ENCODE results near the gene C3orf85.

C3orf85 gene

DNA sequence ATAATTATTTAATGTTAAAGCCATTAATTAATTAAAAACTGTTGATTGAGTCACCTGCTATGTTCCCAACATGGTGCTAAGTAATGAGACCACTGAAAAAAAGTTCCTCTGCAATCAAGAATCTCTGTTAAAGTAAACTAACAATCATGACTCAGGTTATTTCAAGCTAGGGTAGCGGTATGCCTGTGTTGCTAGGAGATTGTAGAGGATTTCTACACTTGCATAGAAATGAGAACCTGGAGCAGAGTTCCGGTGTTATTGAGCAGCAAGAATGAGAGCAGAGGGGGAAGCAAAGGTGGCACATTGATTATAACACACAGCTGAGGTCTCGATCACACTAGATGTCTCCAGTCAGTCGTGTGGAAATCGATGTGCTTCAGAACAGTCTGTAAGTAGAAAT, 41.4 kb downstream of the C3orf85 start:
- Histone ChIP-seq H3K79me2 (ENCODE audit: insufficient read depth, low read length) (no peaks in the 10 kb centered on the region), H3K9ac (ENCODE audit: low read length) (no peak overlapping the region), H3F3A (ENCODE audit: insufficient read depth, low read length) (no peaks in the 10 kb centered on the region), H3K36me3 (ENCODE audit: insufficient read depth, low read length) (no peaks in the 10 kb centered on the region), H3K4me3 (ENCODE audit: low read depth, low read length, poor library complexity, severe bottlenecking) (no peak overlapping the region), H2AFZ (ENCODE audit: low read length) (no peak overlapping the region), H3K4me1 (ENCODE audit: insufficient read depth, low read length, severe bottlenecking) (no peaks in the 10 kb centered on the region), H3K4me2 (ENCODE audit: low read length) (no peak overlapping the region), H3K27me3 (ENCODE audit: insufficient read depth, low read length) (no peaks in the 10 kb centered on the region), H4K20me1 (ENCODE audit: insufficient read depth, low read length) (no peaks in the 10 kb centered on the region), H3K27ac (ENCODE audit: low read depth, low read length, poor library complexity, severe bottlenecking) (no peak overlapping the region), H3K9me2 (ENCODE audit: low read depth, low read length) (no peaks in the 10 kb centered on the region), H3K9me3 (ENCODE audit: low read length) (no peaks in the 10 kb centered on the region)
- TF ChIP-seq, protein P1, sequence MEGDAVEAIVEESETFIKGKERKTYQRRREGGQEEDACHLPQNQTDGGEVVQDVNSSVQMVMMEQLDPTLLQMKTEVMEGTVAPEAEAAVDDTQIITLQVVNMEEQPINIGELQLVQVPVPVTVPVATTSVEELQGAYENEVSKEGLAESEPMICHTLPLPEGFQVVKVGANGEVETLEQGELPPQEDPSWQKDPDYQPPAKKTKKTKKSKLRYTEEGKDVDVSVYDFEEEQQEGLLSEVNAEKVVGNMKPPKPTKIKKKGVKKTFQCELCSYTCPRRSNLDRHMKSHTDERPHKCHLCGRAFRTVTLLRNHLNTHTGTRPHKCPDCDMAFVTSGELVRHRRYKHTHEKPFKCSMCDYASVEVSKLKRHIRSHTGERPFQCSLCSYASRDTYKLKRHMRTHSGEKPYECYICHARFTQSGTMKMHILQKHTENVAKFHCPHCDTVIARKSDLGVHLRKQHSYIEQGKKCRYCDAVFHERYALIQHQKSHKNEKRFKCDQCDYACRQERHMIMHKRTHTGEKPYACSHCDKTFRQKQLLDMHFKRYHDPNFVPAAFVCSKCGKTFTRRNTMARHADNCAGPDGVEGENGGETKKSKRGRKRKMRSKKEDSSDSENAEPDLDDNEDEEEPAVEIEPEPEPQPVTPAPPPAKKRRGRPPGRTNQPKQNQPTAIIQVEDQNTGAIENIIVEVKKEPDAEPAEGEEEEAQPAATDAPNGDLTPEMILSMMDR (IDR thresholded peaks at IDR 0.05; ENCODE audit: low read length): no peak
- TF ChIP-seq EZH2 (IDR thresholded peaks at IDR 0.05; ENCODE audit: borderline replicate concordance, low read length): no peak

DNA sequence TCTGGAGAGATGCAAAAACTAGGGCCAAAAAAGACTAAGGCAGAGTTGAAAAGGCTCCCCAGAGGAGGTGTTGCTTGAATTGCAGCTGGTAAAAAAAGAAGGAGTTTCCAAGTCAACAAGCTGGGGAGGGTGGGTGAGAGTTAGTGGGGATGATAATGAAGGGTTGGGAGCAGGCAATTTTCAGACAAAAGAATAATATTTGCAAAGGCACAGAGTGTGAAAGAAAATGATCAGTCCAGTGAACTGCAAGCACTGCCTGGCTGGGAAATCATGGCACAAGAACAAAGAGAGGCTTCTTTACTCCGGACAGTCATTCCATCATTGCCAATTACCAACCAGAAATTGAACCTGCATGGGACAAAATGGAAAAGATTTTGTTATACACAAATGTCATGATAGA, 42.2 kb downstream of the C3orf85 start:
- H3K9me2 ChIP-seq (ENCODE audit: low read depth, low read length): no peaks in the 10 kb centered on the region
- no peaks in the 10 kb centered on the region for H3K27me3 ChIP-seq (ENCODE audit: insufficient read depth, low read length)
- H3K27ac ChIP-seq (ENCODE audit: low read depth, low read length, poor library complexity, severe bottlenecking): no peak overlapping the region
- no peaks in the 10 kb centered on the region for H3K9me3 ChIP-seq (ENCODE audit: low read length)
- H3K79me2 ChIP-seq (ENCODE audit: insufficient read depth, low read length): no peaks in the 10 kb centered on the region
- H3K9ac ChIP-seq (ENCODE audit: low read length): no peak overlapping the region
- H3F3A ChIP-seq (ENCODE audit: insufficient read depth, low read length): no peaks in the 10 kb centered on the region
- H3K4me3 ChIP-seq (ENCODE audit: low read depth, low read length, poor library complexity, severe bottlenecking): no peak overlapping the region
- no peak for TF ChIP-seq EZH2 (IDR thresholded peaks at IDR 0.05; ENCODE audit: borderline replicate concordance, low read length)
- TF ChIP-seq, protein P1 (IDR thresholded peaks at IDR 0.05; ENCODE audit: low read length): no peak
- H4K20me1 ChIP-seq (ENCODE audit: insufficient read depth, low read length): no peaks in the 10 kb centered on the region
- H3K4me2 ChIP-seq (ENCODE audit: low read length): no peak overlapping the region
- H3K36me3 ChIP-seq (ENCODE audit: insufficient read depth, low read length): no peaks in the 10 kb centered on the region
- no peak overlapping the region for H2AFZ ChIP-seq (ENCODE audit: low read length)
- no peaks in the 10 kb centered on the region for H3K4me1 ChIP-seq (ENCODE audit: insufficient read depth, low read length, severe bottlenecking)

DNA sequence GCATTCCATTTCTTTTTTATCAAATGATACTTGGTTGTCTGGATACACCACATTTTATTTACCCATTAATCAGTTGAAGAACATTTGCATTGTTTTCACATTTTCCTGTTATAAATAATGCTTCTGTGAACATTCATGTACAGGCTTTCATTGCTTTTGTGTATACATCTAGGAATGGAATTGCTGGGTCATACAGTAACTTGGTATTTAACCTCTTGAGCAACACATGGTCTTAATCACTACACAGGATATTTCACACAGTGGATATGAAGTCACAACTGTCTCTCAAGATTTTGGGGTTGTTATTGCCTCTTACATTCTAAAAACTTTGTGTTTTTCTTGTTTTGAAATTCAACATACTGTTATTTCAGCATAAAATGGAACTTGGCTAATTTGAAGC, 48.2 kb downstream of the C3orf85 start:
- no peaks in the 10 kb centered on the region for H3K4me1 ChIP-seq (ENCODE audit: insufficient read depth, low read length, severe bottlenecking)
- no peaks in the 10 kb centered on the region for H3K9me3 ChIP-seq (ENCODE audit: low read length)
- H3K9ac ChIP-seq (ENCODE audit: low read length): no peak overlapping the region
- no peak overlapping the region for H3K4me3 ChIP-seq (ENCODE audit: low read depth, low read length, poor library complexity, severe bottlenecking)
- no peak overlapping the region for H3K4me2 ChIP-seq (ENCODE audit: low read length)
- H4K20me1 ChIP-seq (ENCODE audit: insufficient read depth, low read length): no peaks in the 10 kb centered on the region
- no peaks in the 10 kb centered on the region for H3K36me3 ChIP-seq (ENCODE audit: insufficient read depth, low read length)
- no peak overlapping the region for H3K27ac ChIP-seq (ENCODE audit: low read depth, low read length, poor library complexity, severe bottlenecking)
- H3F3A ChIP-seq (ENCODE audit: insufficient read depth, low read length): no peaks in the 10 kb centered on the region
- no peak overlapping the region for H2AFZ ChIP-seq (ENCODE audit: low read length)
- H3K27me3 ChIP-seq (ENCODE audit: insufficient read depth, low read length): no peaks in the 10 kb centered on the region
- H3K9me2 ChIP-seq (ENCODE audit: low read depth, low read length): no peaks in the 10 kb centered on the region
- no peaks in the 10 kb centered on the region for H3K79me2 ChIP-seq (ENCODE audit: insufficient read depth, low read length)
- TF ChIP-seq, protein P1 (IDR thresholded peaks at IDR 0.05; ENCODE audit: low read length): no peak
- no peak for TF ChIP-seq EZH2 (IDR thresholded peaks at IDR 0.05; ENCODE audit: borderline replicate concordance, low read length)
